Parathyroid adenoma (tissue), 2 donors: ENCODE measurements around the gene EPB41L4B.

Source experiments
- H2AFZ ChIP-seq: fragments of 300-600 bp; sonication (generic); one replicate; pipeline ENCODE4 v1.7.0; 2017; ENCODE audit warnings: antibody characterized with exemption, mild to moderate bottlenecking
- H3K27ac ChIP-seq: fragments of 300-600 bp; sonication (generic); one replicate; pipeline ENCODE4 v1.7.0; 2017
- H3K27me3 ChIP-seq: fragments of 300-600 bp; sonication (generic); one replicate; pipeline ENCODE4 v1.7.0; 2017; ENCODE audit warnings: low read length; ENCODE audit not compliant: control insufficient read depth, insufficient read depth
- H3K36me3 ChIP-seq: fragments of 300-600 bp; sonication (generic); one replicate; pipeline ENCODE4 v1.7.0; 2017; ENCODE audit warnings: low read length; ENCODE audit not compliant: control insufficient read depth, insufficient read depth
- H3K4me1 ChIP-seq: fragments of 300-600 bp; sonication (generic); one replicate; pipeline ENCODE4 v1.7.0; 2017; ENCODE audit warnings: control low read depth
- H3K4me2 ChIP-seq: fragments of 300-600 bp; sonication (generic); one replicate; pipeline ENCODE4 v1.7.0; 2017; ENCODE audit warnings: low read length
- H3K4me3 ChIP-seq: fragments of 300-600 bp; sonication (generic); one replicate; pipeline ENCODE4 v1.7.0; 2017; ENCODE audit warnings: low read depth, low read length
- H3K79me2 ChIP-seq: fragments of 300-600 bp; sonication (generic); one replicate; pipeline ENCODE4 v1.7.0; 2017; ENCODE audit warnings: control low read depth
- H3K9ac ChIP-seq: fragments of 300-600 bp; sonication (generic); one replicate; pipeline ENCODE4 v1.7.0; 2017; ENCODE audit warnings: mild to moderate bottlenecking
- H3K9me3 ChIP-seq: fragments of 300-600 bp; sonication (generic); one replicate; pipeline ENCODE4 v1.7.0; 2017; ENCODE audit warnings: low read length; ENCODE audit not compliant: control insufficient read depth
- TF ChIP-seq, protein P1 (sequence below): fragments of 300-600 bp; sonication (generic); IDR thresholded peaks from one replicate; pipeline ENCODE4 v1.7.0; 2017; ENCODE audit warnings: antibody characterized with exemption, mild to moderate bottlenecking
- donor health status: primary hyperparathyroidism.

The EPB41L4B gene

GRCh38 chr9:109143881-109144562, 176.8 kb downstream of the EPB41L4B start:
- no peaks in the 10 kb centered on the region for H3K9me3 ChIP-seq
- H3K36me3 ChIP-seq, result no peaks in the 10 kb centered on the region
- no peaks in the 10 kb centered on the region for H3K27me3 ChIP-seq
- H3K4me2 ChIP-seq, result no peak overlapping the region
- no peak overlapping the region for H3K9ac ChIP-seq
- no peak overlapping the region for H2AFZ ChIP-seq
- no peaks in the 10 kb centered on the region for H3K4me1 ChIP-seq
- no peak overlapping the region for H3K4me3 ChIP-seq
- H3K27ac ChIP-seq, result no peak overlapping the region
- TF ChIP-seq, protein P1, sequence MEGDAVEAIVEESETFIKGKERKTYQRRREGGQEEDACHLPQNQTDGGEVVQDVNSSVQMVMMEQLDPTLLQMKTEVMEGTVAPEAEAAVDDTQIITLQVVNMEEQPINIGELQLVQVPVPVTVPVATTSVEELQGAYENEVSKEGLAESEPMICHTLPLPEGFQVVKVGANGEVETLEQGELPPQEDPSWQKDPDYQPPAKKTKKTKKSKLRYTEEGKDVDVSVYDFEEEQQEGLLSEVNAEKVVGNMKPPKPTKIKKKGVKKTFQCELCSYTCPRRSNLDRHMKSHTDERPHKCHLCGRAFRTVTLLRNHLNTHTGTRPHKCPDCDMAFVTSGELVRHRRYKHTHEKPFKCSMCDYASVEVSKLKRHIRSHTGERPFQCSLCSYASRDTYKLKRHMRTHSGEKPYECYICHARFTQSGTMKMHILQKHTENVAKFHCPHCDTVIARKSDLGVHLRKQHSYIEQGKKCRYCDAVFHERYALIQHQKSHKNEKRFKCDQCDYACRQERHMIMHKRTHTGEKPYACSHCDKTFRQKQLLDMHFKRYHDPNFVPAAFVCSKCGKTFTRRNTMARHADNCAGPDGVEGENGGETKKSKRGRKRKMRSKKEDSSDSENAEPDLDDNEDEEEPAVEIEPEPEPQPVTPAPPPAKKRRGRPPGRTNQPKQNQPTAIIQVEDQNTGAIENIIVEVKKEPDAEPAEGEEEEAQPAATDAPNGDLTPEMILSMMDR, result no peak
- no peaks in the 10 kb centered on the region for H3K79me2 ChIP-seq

- TF ChIP-seq, protein P1, result no peak
- Histone ChIP-seq H3K27ac (no peak overlapping the region), H3K4me1 (no peaks in the 10 kb centered on the region), H3K79me2 (no peaks in the 10 kb centered on the region), H3K4me3 (no peak overlapping the region), H2AFZ (no peak overlapping the region), H3K4me2 (no peak overlapping the region), H3K9me3 (no peaks in the 10 kb centered on the region), H3K9ac (no peak overlapping the region), H3K36me3 (no peaks in the 10 kb centered on the region), H3K27me3 (no peaks in the 10 kb centered on the region)
Observed at GRCh38 chr9:109141375-109141774, 179.5 kb downstream of the EPB41L4B start.

GRCh38 chr9:109139851-109140250, 181.0 kb downstream of the EPB41L4B start:
- Histone ChIP-seq H3K9ac (no peak overlapping the region), H3K9me3 (no peaks in the 10 kb centered on the region), H3K36me3 (no peaks in the 10 kb centered on the region), H3K4me3 (no peak overlapping the region), H3K27me3 (no peaks in the 10 kb centered on the region), H2AFZ (no peak overlapping the region), H3K79me2 (no peaks in the 10 kb centered on the region), H3K4me2 (no peak overlapping the region), H3K4me1 (no peaks in the 10 kb centered on the region), H3K27ac (no peak overlapping the region)
- TF ChIP-seq, protein P1, result no peak

DNA sequence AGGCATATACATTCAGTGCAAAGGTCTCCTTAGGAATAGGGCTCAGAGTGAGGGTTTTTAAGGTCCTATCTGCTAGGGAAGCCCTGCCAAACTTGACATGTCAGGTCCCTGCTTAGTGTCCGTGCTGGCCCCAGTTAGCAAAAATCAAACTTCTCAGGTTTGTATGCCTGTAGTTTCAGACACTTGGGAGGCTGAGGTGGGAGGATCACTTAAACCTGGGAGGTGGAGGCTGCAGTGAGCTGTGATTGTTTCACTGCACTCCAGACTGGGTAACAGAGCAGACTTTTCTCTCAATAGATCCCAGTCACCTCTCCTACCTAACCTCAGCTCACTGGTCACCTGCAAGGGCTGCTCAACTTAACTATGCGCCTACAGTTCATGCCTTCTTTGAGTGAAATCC, 182.4 kb downstream of the EPB41L4B start:
- no peaks in the 10 kb centered on the region for H3K27me3 ChIP-seq

More for the DNA sequence above, 182.4 kb downstream of the EPB41L4B start:
- no peaks in the 10 kb centered on the region for H3K79me2 ChIP-seq
- H3K36me3 ChIP-seq, result no peaks in the 10 kb centered on the region
- no peak overlapping the region for H3K4me2 ChIP-seq
- no peak overlapping the region for H3K9ac ChIP-seq
- no peak overlapping the region for H3K4me3 ChIP-seq
- no peak overlapping the region for H3K27ac ChIP-seq
- no peak overlapping the region for H2AFZ ChIP-seq
- TF ChIP-seq, protein P1, result no peak
- H3K9me3 ChIP-seq, result no peaks in the 10 kb centered on the region
- no peaks in the 10 kb centered on the region for H3K4me1 ChIP-seq
